Measurements from ENCODE around the gene C2CD3.

- TF ChIP-seq, protein P1, sequence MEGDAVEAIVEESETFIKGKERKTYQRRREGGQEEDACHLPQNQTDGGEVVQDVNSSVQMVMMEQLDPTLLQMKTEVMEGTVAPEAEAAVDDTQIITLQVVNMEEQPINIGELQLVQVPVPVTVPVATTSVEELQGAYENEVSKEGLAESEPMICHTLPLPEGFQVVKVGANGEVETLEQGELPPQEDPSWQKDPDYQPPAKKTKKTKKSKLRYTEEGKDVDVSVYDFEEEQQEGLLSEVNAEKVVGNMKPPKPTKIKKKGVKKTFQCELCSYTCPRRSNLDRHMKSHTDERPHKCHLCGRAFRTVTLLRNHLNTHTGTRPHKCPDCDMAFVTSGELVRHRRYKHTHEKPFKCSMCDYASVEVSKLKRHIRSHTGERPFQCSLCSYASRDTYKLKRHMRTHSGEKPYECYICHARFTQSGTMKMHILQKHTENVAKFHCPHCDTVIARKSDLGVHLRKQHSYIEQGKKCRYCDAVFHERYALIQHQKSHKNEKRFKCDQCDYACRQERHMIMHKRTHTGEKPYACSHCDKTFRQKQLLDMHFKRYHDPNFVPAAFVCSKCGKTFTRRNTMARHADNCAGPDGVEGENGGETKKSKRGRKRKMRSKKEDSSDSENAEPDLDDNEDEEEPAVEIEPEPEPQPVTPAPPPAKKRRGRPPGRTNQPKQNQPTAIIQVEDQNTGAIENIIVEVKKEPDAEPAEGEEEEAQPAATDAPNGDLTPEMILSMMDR (IDR thresholded peaks at IDR 0.05): no peak
- no peak for TF ChIP-seq POLR2A (IDR thresholded peaks at IDR 0.05)
Observed at GRCh38 chr11:74185695-74186094, 14.9 kb upstream of the C2CD3 start.

All from upper lobe of left lung (tissue), 4 donors.